MM.1S (cell line): ENCODE measurements around the gene KRT9.

Experiments used
- CTCF ChIP-seq: fragments of 300-600 bp; sonication (generic); IDR thresholded peaks from 2 replicates; pipeline ENCODE4 v1.5.1; 2016; ENCODE audit warnings: antibody characterized with exemption, low read length, mixed read lengths
- EZH2 ChIP-seq: fragments of 300-600 bp; sonication (generic); optimal IDR thresholded peaks from 2 replicates; pipeline ENCODE3; 2017; ENCODE audit warnings: low read depth, mild to moderate bottlenecking, antibody characterized with exemption, low read length, mixed read lengths

DNA sequence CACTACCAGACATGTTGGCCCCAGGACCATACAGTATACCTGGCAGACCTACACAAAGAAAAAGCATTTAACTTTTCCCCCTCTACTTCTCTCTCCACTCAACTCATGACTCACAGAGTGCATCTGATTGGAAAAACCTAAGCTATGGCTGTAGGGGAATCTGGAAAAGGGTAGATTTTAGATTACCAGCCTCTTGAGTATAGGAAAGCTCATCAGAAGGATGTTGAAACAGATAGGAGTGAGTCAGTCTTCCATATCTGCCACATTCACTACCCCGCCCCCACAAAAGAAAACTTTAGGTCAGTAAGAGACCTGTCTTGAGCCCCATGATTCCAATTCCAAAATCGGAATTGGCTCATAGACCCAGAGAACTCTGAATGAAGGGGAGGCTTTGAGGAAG lies 12.3 kb downstream of the KRT9 start:
- TF ChIP-seq CTCF: no peak
- TF ChIP-seq EZH2: no peak
